ENCODE data around the gene HPX.

HPX gene

GRCh38 chr11:6443269-6444003 lies 2.6 kb upstream of the HPX start:
- peak; percentile 74 for TF ChIP-seq CTCF (conservative IDR thresholded peaks at IDR 0.05; ENCODE audit: low read depth, low read length)
- Histone ChIP-seq H4K20me1 (ENCODE audit: insufficient read depth) (no peaks in the 10 kb centered on the region), H3K4me1 (ENCODE audit: low read depth, poor library complexity, severe bottlenecking) (no peaks in the 10 kb centered on the region), H3K27me3 (ENCODE audit: insufficient read depth, low read depth) (no peaks in the 10 kb centered on the region), H3K4me3 (IDR thresholded peaks at IDR 0.05; ENCODE audit: insufficient read depth, low read depth, low read length) (no peak overlapping the region), H2AFZ (ENCODE audit: low read depth) (no peak overlapping the region), H3K79me2 (ENCODE audit: insufficient read depth, low read depth) (no peaks in the 10 kb centered on the region), H3K9ac (no peak overlapping the region), H3K36me3 (ENCODE audit: insufficient read depth) (no peaks in the 10 kb centered on the region), H3K27ac (no peak overlapping the region), H3K4me2 (no peak overlapping the region)

DNA sequence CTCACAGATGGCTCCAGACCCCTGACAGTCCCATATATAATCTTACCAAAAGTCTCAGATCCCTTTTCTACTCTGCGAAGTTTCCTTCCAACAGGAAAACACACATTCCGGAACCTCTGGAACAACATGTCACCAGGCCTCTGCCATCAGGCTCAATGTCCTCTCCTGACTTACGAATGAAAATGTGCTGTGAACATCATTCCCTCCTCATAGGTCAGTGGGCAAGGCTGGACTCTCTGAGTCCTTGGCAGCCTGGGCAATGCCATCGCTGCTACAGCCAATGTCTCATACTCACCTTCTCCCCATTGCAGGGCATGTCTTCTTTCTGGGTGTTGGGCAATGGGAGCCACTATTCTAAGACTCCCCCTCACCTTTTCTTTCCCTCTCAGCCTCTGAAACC lies 1.7 kb upstream of the HPX start:
- H3K36me3 ChIP-seq (ENCODE audit: insufficient read depth), result no peaks in the 10 kb centered on the region
- no peak overlapping the region for H3K4me3 ChIP-seq (IDR thresholded peaks at IDR 0.05; ENCODE audit: insufficient read depth, low read depth, low read length)
- no peaks in the 10 kb centered on the region for H3K27me3 ChIP-seq (ENCODE audit: insufficient read depth, low read depth)
- no peak overlapping the region for H2AFZ ChIP-seq (ENCODE audit: low read depth)
- no peaks in the 10 kb centered on the region for H3K4me1 ChIP-seq (ENCODE audit: low read depth, poor library complexity, severe bottlenecking)
- H3K27ac ChIP-seq, result no peak overlapping the region
- H4K20me1 ChIP-seq (ENCODE audit: insufficient read depth), result no peaks in the 10 kb centered on the region
- no peaks in the 10 kb centered on the region for H3K79me2 ChIP-seq (ENCODE audit: insufficient read depth, low read depth)
- TF ChIP-seq CTCF (conservative IDR thresholded peaks at IDR 0.05; ENCODE audit: low read depth, low read length), result no peak
- H3K9ac ChIP-seq, result no peak overlapping the region
- H3K4me2 ChIP-seq, result no peak overlapping the region

GRCh38 chr11:6438979-6439571 lies 1.7 kb downstream of the HPX start:
- Histone ChIP-seq H3K9ac (no peak overlapping the region), H3K4me1 (ENCODE audit: low read depth, poor library complexity, severe bottlenecking) (no peaks in the 10 kb centered on the region), H3K4me2 (no peak overlapping the region), H3K27ac (no peak overlapping the region), H4K20me1 (ENCODE audit: insufficient read depth) (no peaks in the 10 kb centered on the region), H3K4me3 (IDR thresholded peaks at IDR 0.05; ENCODE audit: insufficient read depth, low read depth, low read length) (no peak overlapping the region), H3K36me3 (ENCODE audit: insufficient read depth) (no peaks in the 10 kb centered on the region), H3K79me2 (ENCODE audit: insufficient read depth, low read depth) (no peaks in the 10 kb centered on the region), H3K27me3 (ENCODE audit: insufficient read depth, low read depth) (no peaks in the 10 kb centered on the region), H2AFZ (ENCODE audit: low read depth) (peak overlapping the region; percentile 14; the same call in 1 of the 2 replicates)
- peak; percentile 65 for TF ChIP-seq CTCF (conservative IDR thresholded peaks at IDR 0.05; ENCODE audit: low read depth, low read length)

GRCh38 chr11:6437993-6438392 lies 2.8 kb downstream of the HPX start:
- Histone ChIP-seq H3K27me3 (ENCODE audit: insufficient read depth, low read depth) (no peaks in the 10 kb centered on the region), H3K36me3 (ENCODE audit: insufficient read depth) (no peaks in the 10 kb centered on the region), H3K27ac (no peak overlapping the region), H4K20me1 (ENCODE audit: insufficient read depth) (no peaks in the 10 kb centered on the region), H3K4me3 (IDR thresholded peaks at IDR 0.05; ENCODE audit: insufficient read depth, low read depth, low read length) (no peak overlapping the region), H3K79me2 (ENCODE audit: insufficient read depth, low read depth) (no peaks in the 10 kb centered on the region), H2AFZ (ENCODE audit: low read depth) (no peak overlapping the region), H3K4me2 (no peak overlapping the region), H3K9ac (no peak overlapping the region), H3K4me1 (ENCODE audit: low read depth, poor library complexity, severe bottlenecking) (no peaks in the 10 kb centered on the region)
- TF ChIP-seq CTCF (conservative IDR thresholded peaks at IDR 0.05; ENCODE audit: low read depth, low read length), result no peak
